ENCODE measurements around the gene CECR2.

GRCh38 chr22:17411213-17411612 is 42.0 kb downstream of the CECR2 start:
- no peak for TF ChIP-seq CTCF (IDR thresholded peaks at IDR 0.05)
- TF ChIP-seq POLR2AphosphoS5 (IDR thresholded peaks at IDR 0.05), result no peak
